Transverse colon (tissue), 4 donors: Measurements from ENCODE around the gene DNAH2. TPM values are rescaled to one million over a fixed set of nuclear protein-coding genes. Genes with fewer than 3 reads are reported as not detected.

Experiments
- DNase-seq: peaks from one replicate; pipeline ENCODE4 v3.0.0-alpha.2; 2019
- H3K27ac ChIP-seq, 4 donors: fragments of 200-600 bp; sonication (generic); 2 replicates each; pipeline ENCODE4 v1.5.1; 2016 to 2018; ENCODE audit warnings: inconsistent platforms in 4 of 4
- H3K27me3 ChIP-seq: fragments of 200-600 bp; sonication (generic); 2 replicates; pipeline ENCODE4 v1.5.1; 2017; ENCODE audit warnings: inconsistent platforms
- H3K36me3 ChIP-seq, 4 donors: fragments of 200-600 bp; sonication (generic); 2 replicates each; pipeline ENCODE4 v1.5.1; 2017 to 2019; ENCODE audit warnings: inconsistent platforms in 4 of 4
- H3K4me1 ChIP-seq, 4 donors: fragments of 200-600 bp; sonication (generic); 2 replicates each; pipeline ENCODE4 v1.5.1; 2017 to 2020; ENCODE audit warnings: inconsistent platforms in 4 of 4
- H3K4me3 ChIP-seq, 4 donors: fragments of 200-600 bp; sonication (generic); 1 replicate in 1 of 4; 2 replicates in 3 of 4; pipeline versions ENCODE4 v1.5.1 to v1.6.1; 2017 to 2019; ENCODE audit warnings: inconsistent platforms in 4 of 4
- H3K9me3 ChIP-seq, 2 donors: fragments of 200-600 bp; sonication (generic); 2 replicates each; pipeline ENCODE4 v1.5.1; 2017 to 2019; ENCODE audit warnings: inconsistent platforms in 2 of 2
- EP300 ChIP-seq: sonication (generic); formaldehyde crosslinking; IDR thresholded peaks from one replicate; pipeline ENCODE4 v1.6.1; 2017; ENCODE audit warnings: antibody characterized with exemption, low read depth
- POLR2A ChIP-seq: fragments of 450-650 bp; IDR thresholded peaks from one replicate; pipeline ENCODE4 v1.6.1; 2016; ENCODE audit warnings: antibody characterized with exemption, mild to moderate bottlenecking, moderate library complexity
- POLR2AphosphoS5 ChIP-seq, 3 donors: sonication (generic); formaldehyde crosslinking; IDR thresholded peaks; one replicate each; pipeline ENCODE4 v1.6.1; 2016; ENCODE audit warnings: antibody characterized with exemption in 3 of 3
- WGBS, 2 donors: methylation state at CpG; one replicate each; pipeline ENCODE4 v1.1.5; 2018; ENCODE audit warnings: low coverage in 1 of 2; 5-methylcytosine and 5-hydroxymethylcytosine counted together
- in situ Hi-C, 4 donors: fragments of 200-750 bp; cut with MboI; loops; one replicate each; pipeline versions ENCODE4 v1.15.0 to v1.15.1; 2017; ENCODE audit warnings: low sequenced_read_pairs in 3 of 4, low pct_ligation_motif_present in 1 of 4, low pct_unique_long_range_greater_than_20kb in 1 of 4
- intact Hi-C: fragments of 100-400 bp; cut with DNase I; formaldehyde crosslinking; loops from one replicate; pipeline ENCODE4 v1.15.1; 2023; ENCODE audit warnings: low total_unique reads
- total RNA-seq, 4 donors: library from RNA; depleted of rRNA; stranded (reverse); fragments of >200 nt; gene quantifications; one replicate each; pipeline ENCODE4 v1.1.0, GENCODE V29; 2016
- TF ChIP-seq, protein P1 (sequence below), 5 experiments: fragments of 200-600 bp in 3 of 5; fragments of 450-650 bp in 2 of 5; sonication (generic) in 3 of 5; IDR thresholded peaks; 1 replicate in 2 of 5; 2 replicates in 3 of 5; pipeline ENCODE4 v1.5.1; 2016 to 2017; ENCODE audit warnings: antibody characterized with exemption in 5 of 5, inconsistent platforms in 3 of 5, mild to moderate bottlenecking in 2 of 5, moderate library complexity in 1 of 5

DNAH2 gene
- total RNA-seq, 4 donors from 2014 or later: under 0.01 to 0.55 (median 0.18) TPM

GRCh38 chr17:7818026-7818425 is 100.5 kb downstream of the DNAH2 start:
- TF ChIP-seq EP300 (no peak), POLR2AphosphoS5 (IDR thresholded peaks at IDR 0.05) (no peak), POLR2A (no peak)
- TF ChIP-seq, protein P1, sequence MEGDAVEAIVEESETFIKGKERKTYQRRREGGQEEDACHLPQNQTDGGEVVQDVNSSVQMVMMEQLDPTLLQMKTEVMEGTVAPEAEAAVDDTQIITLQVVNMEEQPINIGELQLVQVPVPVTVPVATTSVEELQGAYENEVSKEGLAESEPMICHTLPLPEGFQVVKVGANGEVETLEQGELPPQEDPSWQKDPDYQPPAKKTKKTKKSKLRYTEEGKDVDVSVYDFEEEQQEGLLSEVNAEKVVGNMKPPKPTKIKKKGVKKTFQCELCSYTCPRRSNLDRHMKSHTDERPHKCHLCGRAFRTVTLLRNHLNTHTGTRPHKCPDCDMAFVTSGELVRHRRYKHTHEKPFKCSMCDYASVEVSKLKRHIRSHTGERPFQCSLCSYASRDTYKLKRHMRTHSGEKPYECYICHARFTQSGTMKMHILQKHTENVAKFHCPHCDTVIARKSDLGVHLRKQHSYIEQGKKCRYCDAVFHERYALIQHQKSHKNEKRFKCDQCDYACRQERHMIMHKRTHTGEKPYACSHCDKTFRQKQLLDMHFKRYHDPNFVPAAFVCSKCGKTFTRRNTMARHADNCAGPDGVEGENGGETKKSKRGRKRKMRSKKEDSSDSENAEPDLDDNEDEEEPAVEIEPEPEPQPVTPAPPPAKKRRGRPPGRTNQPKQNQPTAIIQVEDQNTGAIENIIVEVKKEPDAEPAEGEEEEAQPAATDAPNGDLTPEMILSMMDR (IDR thresholded peaks at IDR 0.05): no peak
- no peaks in the 10 kb centered on the region for H3K27me3 ChIP-seq
- no peak overlapping the region for H3K27ac ChIP-seq
- in situ Hi-C loops (loop anchor here in 1 of 4 donors (10.0 kb wide), 1 partner anchor 73 kb away; no protein-coding TSS in a partner anchor), intact Hi-C loops (no loop called here)
- 88% methylated on average over 10 of the region's 10 CpGs; no CpG with 5 or more reads in 1 of the 2 donors for WGBS, 2 donors
- H3K36me3 ChIP-seq: no peaks in the 10 kb centered on the region
- no peak for DNase-seq
- H3K4me3 ChIP-seq: no peak overlapping the region
- no peaks in the 10 kb centered on the region for H3K9me3 ChIP-seq
- H3K4me1 ChIP-seq: no peaks in the 10 kb centered on the region

- TF ChIP-seq POLR2AphosphoS5 (IDR thresholded peaks at IDR 0.05) (no peak), EP300 (no peak), POLR2A (no peak)
- TF ChIP-seq, protein P1 (IDR thresholded peaks at IDR 0.05): no peak
- no peak overlapping the region for H3K27ac ChIP-seq
- H3K27me3 ChIP-seq: no peaks in the 10 kb centered on the region
- H3K36me3 ChIP-seq: no peaks in the 10 kb centered on the region
- no peaks in the 10 kb centered on the region for H3K4me1 ChIP-seq
- 87 to 88% methylated on average over 3 to 25 of the region's 27 CpGs for WGBS, 2 donors
- intact Hi-C loops: no loop called here
- no peak for DNase-seq
- in situ Hi-C loops: loop anchor here in 1 of 4 donors (10.0 kb wide), 1 partner anchor 74 kb away; no protein-coding TSS in a partner anchor
- H3K9me3 ChIP-seq: no peaks in the 10 kb centered on the region
- no peak overlapping the region for H3K4me3 ChIP-seq
Observed at GRCh38 chr17:7818746-7819645, 101.5 kb downstream of the DNAH2 start.

DNA sequence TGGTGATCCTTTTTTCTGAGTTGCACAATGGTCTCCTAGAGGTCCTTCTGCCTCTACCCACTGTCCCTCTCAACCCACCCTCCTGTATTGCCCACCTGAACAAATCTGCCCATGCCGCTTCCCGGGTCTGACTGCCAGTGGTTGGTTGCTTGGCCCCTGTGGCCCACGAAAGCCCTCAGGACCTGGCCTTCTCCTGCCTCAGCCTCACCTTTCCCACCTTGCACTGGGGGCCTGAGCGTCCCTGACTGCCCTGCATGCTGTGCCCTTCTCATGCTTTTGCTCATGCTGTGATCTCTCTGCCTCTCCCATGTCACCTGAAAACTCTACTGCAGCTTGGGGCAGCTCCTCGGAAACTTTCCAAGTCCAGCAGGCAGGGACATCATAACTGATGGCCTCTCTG is 102.7 kb downstream of the DNAH2 start:
- intact Hi-C loops (no loop called here), in situ Hi-C loops (no loop called here)
- Histone ChIP-seq H3K4me3 (no peak overlapping the region), H3K36me3 (no peaks in the 10 kb centered on the region), H3K27me3 (no peaks in the 10 kb centered on the region), H3K27ac (no peak overlapping the region), H3K9me3 (no peaks in the 10 kb centered on the region), H3K4me1 (no peaks in the 10 kb centered on the region)
- no peak for DNase-seq
- TF ChIP-seq POLR2A (no peak), POLR2AphosphoS5 (IDR thresholded peaks at IDR 0.05) (no peak), EP300 (no peak)
- TF ChIP-seq, protein P1 (IDR thresholded peaks at IDR 0.05): no peak
- 74 to 89% methylated on average over 4 to 5 of the region's 5 CpGs for WGBS, 2 donors

DNA sequence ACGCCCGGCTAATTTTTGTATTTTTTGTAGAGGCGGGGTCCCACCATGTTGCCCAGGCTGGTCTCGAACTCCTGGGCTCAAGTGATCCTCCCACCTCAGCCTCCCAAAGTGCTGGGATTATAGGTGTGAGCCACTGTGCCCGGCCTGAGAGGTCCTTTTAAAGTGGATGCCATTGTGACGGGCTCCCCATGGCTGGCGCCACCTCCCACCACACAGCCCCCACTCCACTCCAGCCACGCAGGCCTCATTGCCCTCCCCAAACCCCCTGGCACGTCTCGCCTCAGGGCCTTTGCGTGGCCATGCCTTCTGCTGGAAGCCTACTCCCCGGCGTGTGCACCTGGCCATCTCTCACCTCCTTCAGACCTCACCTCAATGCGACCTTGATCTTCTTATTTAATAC is 104.6 kb downstream of the DNAH2 start:
- intact Hi-C loops: loop anchor here (1.0 kb wide), 1 partner anchor 30 kb away; no protein-coding TSS in a partner anchor
- Histone ChIP-seq H3K27ac (no peak overlapping the region), H3K36me3 (no peaks in the 10 kb centered on the region), H3K27me3 (no peaks in the 10 kb centered on the region), H3K4me1 (no peaks in the 10 kb centered on the region), H3K9me3 (no peaks in the 10 kb centered on the region), H3K4me3 (no peak overlapping the region)
- 60 to 74% methylated on average over 1 to 14 of the region's 14 CpGs for WGBS, 2 donors
- TF ChIP-seq EP300 (no peak), POLR2AphosphoS5 (IDR thresholded peaks at IDR 0.05) (no peak), POLR2A (no peak)
- TF ChIP-seq, protein P1 (IDR thresholded peaks at IDR 0.05): no peak
- in situ Hi-C loops: no loop called here
- DNase-seq: no peak
